Measurements from ENCODE around the gene SH3BGRL2.

Gene SH3BGRL2

GRCh38 chr6:79608334-79609224, 22.6 kb upstream of the SH3BGRL2 start:
- TF ChIP-seq CTCF (IDR thresholded peaks at IDR 0.05; ENCODE audit: poor library complexity, severe bottlenecking), result no peak
- Histone ChIP-seq H3K36me3 (ENCODE audit: low read depth) (no peaks in the 10 kb centered on the region), H3K9me3 (ENCODE audit: severe bottlenecking) (no peaks in the 10 kb centered on the region), H3K27me3 (ENCODE audit: insufficient read depth, poor library complexity, severe bottlenecking) (no peaks in the 10 kb centered on the region), H3K4me1 (ENCODE audit: insufficient read depth, poor library complexity, severe bottlenecking) (no peaks in the 10 kb centered on the region), H3K4me3 (ENCODE audit: severe bottlenecking) (no peak overlapping the region), H3K27ac (ENCODE audit: poor library complexity, severe bottlenecking) (no peak overlapping the region)
- DNase-seq (ENCODE audit: low spot score) (no peak), ATAC-seq (ENCODE audit: low read depth) (no peak)

- no peaks in the 10 kb centered on the region for H3K9me3 ChIP-seq (ENCODE audit: severe bottlenecking)
- H3K4me1 ChIP-seq (ENCODE audit: insufficient read depth, poor library complexity, severe bottlenecking), result no peaks in the 10 kb centered on the region
- no peak for TF ChIP-seq CTCF (IDR thresholded peaks at IDR 0.05; ENCODE audit: poor library complexity, severe bottlenecking)
- no peak for DNase-seq (ENCODE audit: low spot score)
- no peak overlapping the region for H3K4me3 ChIP-seq (ENCODE audit: severe bottlenecking)
- ATAC-seq (ENCODE audit: low read depth), result no peak
- no peaks in the 10 kb centered on the region for H3K27me3 ChIP-seq (ENCODE audit: insufficient read depth, poor library complexity, severe bottlenecking)
- H3K36me3 ChIP-seq (ENCODE audit: low read depth), result no peaks in the 10 kb centered on the region
- H3K27ac ChIP-seq (ENCODE audit: poor library complexity, severe bottlenecking), result no peak overlapping the region
Observed at GRCh38 chr6:79609225-79609595, 21.9 kb upstream of the SH3BGRL2 start.

- ATAC-seq (ENCODE audit: low read depth), result 0 out of 3 replicates have a peak, but pooled peaks have one; percentile 38
- H3K36me3 ChIP-seq (ENCODE audit: low read depth), result no peaks in the 10 kb centered on the region
- DNase-seq (ENCODE audit: low spot score), result no peak
- no peak for TF ChIP-seq CTCF (IDR thresholded peaks at IDR 0.05; ENCODE audit: poor library complexity, severe bottlenecking)
- H3K27ac ChIP-seq (ENCODE audit: poor library complexity, severe bottlenecking), result no peak overlapping the region
- H3K4me1 ChIP-seq (ENCODE audit: insufficient read depth, poor library complexity, severe bottlenecking), result no peaks in the 10 kb centered on the region
- no peaks in the 10 kb centered on the region for H3K9me3 ChIP-seq (ENCODE audit: severe bottlenecking)
- H3K27me3 ChIP-seq (ENCODE audit: insufficient read depth, poor library complexity, severe bottlenecking), result no peaks in the 10 kb centered on the region
- no peak overlapping the region for H3K4me3 ChIP-seq (ENCODE audit: severe bottlenecking)
Observed at GRCh38 chr6:79610306-79611009, 20.7 kb upstream of the SH3BGRL2 start.

- Histone ChIP-seq H3K36me3 (ENCODE audit: low read depth) (no peaks in the 10 kb centered on the region), H3K9me3 (ENCODE audit: severe bottlenecking) (no peaks in the 10 kb centered on the region), H3K4me1 (ENCODE audit: insufficient read depth, poor library complexity, severe bottlenecking) (no peaks in the 10 kb centered on the region), H3K4me3 (ENCODE audit: severe bottlenecking) (no peak overlapping the region), H3K27ac (ENCODE audit: poor library complexity, severe bottlenecking) (no peak overlapping the region), H3K27me3 (ENCODE audit: insufficient read depth, poor library complexity, severe bottlenecking) (no peaks in the 10 kb centered on the region)
- TF ChIP-seq CTCF (IDR thresholded peaks at IDR 0.05; ENCODE audit: poor library complexity, severe bottlenecking), result no peak
- DNase-seq (ENCODE audit: low spot score), result no peak
- ATAC-seq (ENCODE audit: low read depth), result no peak
Observed at GRCh38 chr6:79612457-79612856, 18.7 kb upstream of the SH3BGRL2 start.

All from RWPE2 (cell line).